HG03378 (cell line): ENCODE measurements around the gene QSER1.
"Not testable (repeated sequence)": the region's sequence is repeated elsewhere in the genome, so short reads cannot be mapped to it uniquely, and the experiment has no call there.

ENCODE experiments used
- ATAC-seq: cut with Tn5 transposase; IDR thresholded peaks from one replicate; pipeline ENCODE4 v1.9.1; 2021; ENCODE audit warnings: mild to moderate bottlenecking, moderate library complexity; ENCODE audit not compliant: unreplicated experiment

The QSER1 gene

DNA sequence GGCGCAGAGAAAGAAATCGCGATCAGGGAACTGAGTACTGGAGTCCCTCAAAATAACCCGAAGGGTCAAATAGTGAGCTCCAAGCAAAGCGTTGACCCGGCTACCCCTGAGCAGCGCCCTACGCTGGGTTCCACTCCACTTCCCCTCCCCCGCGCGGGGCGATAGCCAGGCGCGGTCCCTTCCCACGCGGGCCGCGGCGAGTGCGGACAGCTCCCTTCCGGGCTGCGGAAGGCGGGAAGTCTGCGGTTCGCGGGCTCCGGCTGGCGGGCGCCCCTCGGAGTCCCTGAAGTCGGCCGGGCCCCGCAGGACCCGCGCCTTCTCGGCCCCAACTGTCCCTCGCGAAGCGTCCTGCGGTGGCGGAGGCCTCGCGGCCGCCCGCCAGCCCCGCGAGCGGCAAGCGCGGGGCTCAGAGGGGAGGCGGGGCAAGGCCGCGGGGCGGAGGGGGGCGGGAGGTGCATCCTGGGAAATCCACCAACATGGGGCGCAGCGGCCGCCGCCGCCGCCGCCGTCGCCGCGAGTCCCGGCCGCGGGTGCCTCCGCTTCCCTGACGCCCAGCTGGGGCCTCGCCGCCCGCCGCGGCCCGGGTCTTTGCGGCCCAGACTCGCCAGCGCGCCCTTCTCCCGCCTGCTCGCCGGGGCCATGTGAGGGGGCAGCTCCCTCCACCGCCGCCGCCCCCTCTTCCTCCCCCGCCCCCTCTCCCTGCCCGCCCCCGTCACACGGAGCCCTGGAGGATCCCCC lies at the start of gene QSER1:
Gene QSER1 (plus strand): TSS at position 457 of the 738 bp plus-strand sequence. CDS start 315 bp downstream, outside the sequence.
- no peak for ATAC-seq

GRCh38 chr11:32843544-32843943 lies 49.1 kb upstream of the QSER1 start:
- ATAC-seq, result no peak

- no peak for ATAC-seq
Measured at GRCh38 chr11:32847511-32847910, 45.1 kb upstream of the QSER1 start.

DNA sequence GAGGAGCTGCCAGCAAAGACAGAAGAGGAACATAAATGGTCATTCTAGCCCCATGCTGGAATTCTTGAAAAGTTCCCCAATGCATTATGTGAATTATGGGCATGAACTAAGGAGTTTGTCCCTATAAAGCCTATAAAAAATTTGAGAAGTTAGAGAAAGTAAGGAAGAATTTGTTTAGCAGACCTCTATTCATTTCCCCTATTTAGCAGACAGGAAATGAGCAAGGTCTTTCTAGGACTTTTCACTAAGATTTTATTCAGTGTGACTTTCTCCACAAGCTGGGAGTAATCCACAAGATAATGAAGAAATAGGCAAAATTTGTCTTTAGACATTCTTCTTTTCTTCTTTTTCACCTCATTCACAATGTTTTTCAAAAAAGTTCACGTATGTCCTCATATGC lies 42.9 kb upstream of the QSER1 start:
- no peak for ATAC-seq

GRCh38 chr11:32851251-32851650 lies 41.4 kb upstream of the QSER1 start:
- ATAC-seq, result no peak

GRCh38 chr11:32852207-32852606 lies 40.4 kb upstream of the QSER1 start:
- no peak for ATAC-seq

- no peak for ATAC-seq
Measured at GRCh38 chr11:32855601-32856000, 37.0 kb upstream of the QSER1 start.

- no peak for ATAC-seq
Measured at GRCh38 chr11:32858731-32859130, 33.9 kb upstream of the QSER1 start.

- no peak for ATAC-seq
Measured at GRCh38 chr11:32861850-32862577, 30.6 kb upstream of the QSER1 start.

- ATAC-seq, result no peak
Measured at GRCh38 chr11:32864555-32864954, 28.1 kb upstream of the QSER1 start.

- ATAC-seq, result not testable (repeated sequence)
Measured at GRCh38 chr11:32868752-32869151, 23.9 kb upstream of the QSER1 start.

DNA sequence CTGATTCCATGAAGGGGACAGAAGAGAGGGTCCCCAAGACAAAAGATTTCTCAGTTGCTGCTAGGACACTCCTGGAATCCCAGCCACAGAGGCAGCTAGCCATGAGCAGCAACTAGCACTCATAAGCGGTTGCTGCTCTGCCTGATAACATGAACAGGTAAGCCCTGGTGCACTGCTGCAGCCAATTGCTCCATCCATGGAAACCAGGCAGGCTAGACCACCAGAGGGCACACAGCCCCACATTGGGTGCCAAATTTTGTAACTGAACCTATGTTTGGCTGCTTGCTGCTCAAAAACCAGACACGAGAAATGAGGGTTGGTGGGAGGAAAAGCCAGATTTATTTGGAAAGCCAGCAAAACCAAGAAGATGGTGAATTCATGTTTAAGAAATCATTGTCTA lies 21.9 kb upstream of the QSER1 start:
- ATAC-seq, result no peak

DNA sequence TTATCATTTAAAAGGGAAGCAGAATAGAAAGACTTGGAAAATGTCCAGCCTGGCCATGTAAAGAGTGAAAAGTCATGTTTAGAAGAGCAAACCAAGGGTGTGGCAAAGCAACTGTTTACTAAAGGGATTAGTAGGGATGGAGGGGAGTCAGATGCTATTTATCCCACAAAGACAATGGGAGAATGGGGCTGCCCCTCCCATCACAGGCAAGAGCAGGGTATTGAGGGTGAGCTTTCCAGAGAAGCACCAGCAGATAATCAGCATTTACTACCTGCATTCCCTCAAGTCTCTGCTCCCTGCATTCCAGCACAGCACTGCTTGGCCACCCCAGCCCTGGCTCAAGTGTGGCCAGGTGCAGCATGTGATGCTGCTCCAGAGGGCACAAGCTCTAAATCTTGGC lies 18.5 kb upstream of the QSER1 start:
- no peak for ATAC-seq

DNA sequence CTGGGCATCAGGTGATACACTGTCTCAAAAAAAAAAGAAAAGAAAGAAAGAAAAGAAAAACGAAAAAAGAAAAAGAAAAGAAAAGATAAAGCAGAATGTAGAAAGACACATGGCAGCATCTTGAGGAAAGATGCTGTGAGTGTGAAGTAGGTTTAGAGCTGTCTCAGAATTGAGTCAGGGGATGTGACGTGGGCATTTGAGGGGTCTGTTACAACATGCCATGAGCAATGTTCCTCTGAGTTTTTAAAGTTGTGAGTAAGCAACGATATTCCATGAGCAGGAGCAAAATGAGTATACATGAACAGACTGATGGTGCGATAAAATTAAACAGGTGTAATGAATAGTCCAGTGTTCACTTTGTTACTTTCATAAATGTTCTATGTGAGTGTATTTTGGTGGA lies 11.3 kb upstream of the QSER1 start:
- no peak for ATAC-seq

- ATAC-seq, result no peak
Measured at GRCh38 chr11:32883421-32883820, 9.2 kb upstream of the QSER1 start.

DNA sequence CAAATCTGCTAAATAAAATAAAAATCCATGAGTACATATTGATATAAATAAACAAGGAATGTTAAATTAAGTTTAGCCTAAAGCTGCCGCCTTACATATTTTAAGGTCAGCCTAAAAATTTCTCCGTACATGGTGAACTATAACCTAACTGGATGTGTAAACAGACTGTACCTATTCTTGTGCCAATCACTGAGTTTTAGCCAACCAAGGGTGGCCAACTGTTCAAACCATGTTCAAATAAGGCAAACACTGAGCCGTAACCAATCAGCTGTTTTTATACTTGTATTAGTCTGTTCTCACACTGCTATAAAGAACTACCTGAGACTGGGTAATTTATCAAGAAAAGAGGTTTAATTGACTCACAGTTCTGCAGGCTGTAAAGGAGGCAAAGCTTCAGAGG lies 8.6 kb upstream of the QSER1 start:
- no peak for ATAC-seq

GRCh38 chr11:32884770-32885384 lies 7.7 kb upstream of the QSER1 start:
- no peak for ATAC-seq

GRCh38 chr11:32885556-32885955 lies 7.1 kb upstream of the QSER1 start:
- ATAC-seq, result no peak

DNA sequence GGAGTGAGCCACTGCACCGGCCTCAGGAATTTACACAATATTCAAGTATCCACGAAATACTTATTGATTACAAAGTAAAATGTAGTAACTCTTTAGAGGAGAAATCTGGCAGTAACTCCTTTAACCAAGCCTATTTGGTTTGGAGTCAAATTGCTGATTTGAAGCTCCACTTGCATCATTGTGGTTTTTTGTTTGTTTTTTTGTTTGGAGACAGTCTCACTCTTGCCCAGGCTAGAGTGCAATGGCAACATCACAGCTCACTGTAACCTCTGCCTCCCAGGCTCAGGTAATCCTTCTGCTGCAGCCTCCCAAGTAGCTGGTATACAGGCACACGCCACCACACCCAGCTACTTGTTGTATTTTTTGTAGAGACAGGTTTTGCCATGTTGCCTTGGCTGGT lies 6.4 kb upstream of the QSER1 start:
- no peak for ATAC-seq

DNA sequence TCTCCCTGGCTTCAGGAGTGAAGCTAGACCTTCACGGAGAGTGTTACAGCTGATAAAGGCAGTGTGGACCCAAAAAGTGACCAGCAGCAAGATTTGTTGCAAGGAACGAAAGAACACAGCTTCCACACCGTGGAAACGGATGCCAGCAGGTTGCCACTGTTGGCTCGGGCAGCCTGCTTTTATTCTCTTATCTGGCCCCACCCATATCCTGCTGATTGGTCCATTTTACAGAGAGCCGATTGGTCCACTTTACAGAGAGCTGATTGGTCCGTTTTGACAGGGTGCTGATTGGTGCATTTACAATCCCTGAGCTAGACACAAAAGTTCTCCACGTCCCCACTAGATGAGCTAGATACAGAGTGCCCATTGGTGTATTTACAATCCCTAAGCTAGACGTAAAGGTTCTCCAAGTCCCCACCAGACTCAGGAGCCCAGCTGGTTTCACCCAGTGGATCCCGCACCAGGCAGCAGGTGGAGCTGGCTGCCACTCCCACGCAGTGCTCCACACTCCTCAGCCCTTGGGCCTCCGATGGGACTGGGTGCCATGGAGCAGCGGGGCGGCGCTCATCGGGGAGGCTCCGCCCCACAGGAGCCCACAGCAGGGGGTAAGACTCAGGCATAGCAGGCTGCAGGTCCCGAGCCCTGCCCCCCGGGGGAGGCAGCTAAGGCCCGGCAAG lies 4.8 kb upstream of the QSER1 start:
- not testable (repeated sequence) for ATAC-seq

- ATAC-seq, result not testable (repeated sequence)
Measured at GRCh38 chr11:32888384-32888710, 4.3 kb upstream of the QSER1 start.

GRCh38 chr11:32888805-32889204 lies 3.8 kb upstream of the QSER1 start:
- no peak for ATAC-seq
